ENCODE data around the gene FMNL2.

FMNL2 gene

DNA sequence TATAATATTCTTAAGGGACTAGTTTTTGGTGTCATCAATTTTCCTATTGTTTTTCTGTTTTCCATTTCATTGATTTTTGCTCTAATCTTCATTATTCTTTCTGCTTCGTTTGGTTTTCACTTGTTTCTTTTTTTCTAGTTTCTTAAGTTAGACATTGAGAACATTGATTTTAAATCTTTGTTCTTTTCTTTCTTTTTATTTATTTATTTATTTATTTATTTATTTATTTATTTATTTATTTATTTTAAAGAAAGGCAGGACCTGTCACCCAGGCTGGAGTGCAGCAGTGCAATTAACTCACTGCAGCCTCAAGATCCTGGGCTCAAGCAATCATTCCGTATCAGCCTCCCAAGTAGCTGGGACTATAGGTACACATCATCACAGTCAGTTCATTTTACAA lies 7.0 kb upstream of the FMNL2 start:
- Histone ChIP-seq H3K79me2 (ENCODE audit: insufficient read depth, low read length) (no peaks in the 10 kb centered on the region), H2AFZ (ENCODE audit: low read length) (no peak overlapping the region), H3K9me2 (ENCODE audit: low read depth, low read length) (no peaks in the 10 kb centered on the region), H3K4me2 (ENCODE audit: low read length) (no peak overlapping the region), H3K9me3 (ENCODE audit: low read length) (no peaks in the 10 kb centered on the region), H3K36me3 (ENCODE audit: insufficient read depth, low read length) (no peaks in the 10 kb centered on the region), H3F3A (ENCODE audit: insufficient read depth, low read length) (no peaks in the 10 kb centered on the region), H3K4me3 (ENCODE audit: low read depth, low read length, poor library complexity, severe bottlenecking) (no peak overlapping the region), H3K27ac (ENCODE audit: low read depth, low read length, poor library complexity, severe bottlenecking) (no peak overlapping the region), H3K9ac (ENCODE audit: low read length) (no peak overlapping the region), H3K27me3 (ENCODE audit: insufficient read depth, low read length) (no peaks in the 10 kb centered on the region), H4K20me1 (ENCODE audit: insufficient read depth, low read length) (no peaks in the 10 kb centered on the region), H3K4me1 (ENCODE audit: insufficient read depth, low read length, severe bottlenecking) (no peaks in the 10 kb centered on the region)
- TF ChIP-seq, protein P1, sequence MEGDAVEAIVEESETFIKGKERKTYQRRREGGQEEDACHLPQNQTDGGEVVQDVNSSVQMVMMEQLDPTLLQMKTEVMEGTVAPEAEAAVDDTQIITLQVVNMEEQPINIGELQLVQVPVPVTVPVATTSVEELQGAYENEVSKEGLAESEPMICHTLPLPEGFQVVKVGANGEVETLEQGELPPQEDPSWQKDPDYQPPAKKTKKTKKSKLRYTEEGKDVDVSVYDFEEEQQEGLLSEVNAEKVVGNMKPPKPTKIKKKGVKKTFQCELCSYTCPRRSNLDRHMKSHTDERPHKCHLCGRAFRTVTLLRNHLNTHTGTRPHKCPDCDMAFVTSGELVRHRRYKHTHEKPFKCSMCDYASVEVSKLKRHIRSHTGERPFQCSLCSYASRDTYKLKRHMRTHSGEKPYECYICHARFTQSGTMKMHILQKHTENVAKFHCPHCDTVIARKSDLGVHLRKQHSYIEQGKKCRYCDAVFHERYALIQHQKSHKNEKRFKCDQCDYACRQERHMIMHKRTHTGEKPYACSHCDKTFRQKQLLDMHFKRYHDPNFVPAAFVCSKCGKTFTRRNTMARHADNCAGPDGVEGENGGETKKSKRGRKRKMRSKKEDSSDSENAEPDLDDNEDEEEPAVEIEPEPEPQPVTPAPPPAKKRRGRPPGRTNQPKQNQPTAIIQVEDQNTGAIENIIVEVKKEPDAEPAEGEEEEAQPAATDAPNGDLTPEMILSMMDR (IDR thresholded peaks at IDR 0.05; ENCODE audit: low read length): no peak
- no peak for TF ChIP-seq EZH2 (IDR thresholded peaks at IDR 0.05; ENCODE audit: borderline replicate concordance, low read length)

DNA sequence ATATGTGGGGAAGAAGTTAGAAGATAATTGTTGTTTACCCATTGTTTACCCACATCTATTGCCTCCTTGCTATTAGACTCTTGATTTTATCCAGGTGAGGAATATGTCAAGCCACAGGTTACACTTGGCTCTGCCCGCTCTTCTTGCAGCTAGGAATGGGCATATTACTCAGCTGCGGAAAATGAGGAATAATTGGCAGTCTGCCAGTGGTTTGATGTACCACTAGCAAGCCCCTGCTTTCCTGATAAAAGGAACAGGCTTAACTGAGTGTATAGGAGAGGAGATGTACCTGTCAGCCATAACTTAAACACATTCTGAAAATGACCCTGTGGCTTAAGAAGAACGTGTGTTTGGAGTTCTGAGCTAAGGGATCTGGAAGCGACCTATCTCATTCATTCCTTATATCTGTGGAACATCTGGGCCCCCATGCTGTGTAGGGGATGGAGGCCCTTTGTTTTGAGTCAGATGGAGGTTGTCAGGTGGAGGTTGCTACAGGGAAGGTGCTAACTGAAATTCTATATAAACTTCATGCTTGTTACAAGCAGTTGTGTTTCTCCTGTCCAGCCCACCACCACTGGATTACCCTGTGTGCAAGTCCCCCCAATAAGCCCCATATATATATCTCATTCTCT lies 4.6 kb upstream of the FMNL2 start:
- Histone ChIP-seq H3K9me3 (ENCODE audit: low read length) (no peaks in the 10 kb centered on the region), H3F3A (ENCODE audit: insufficient read depth, low read length) (no peaks in the 10 kb centered on the region), H3K9me2 (ENCODE audit: low read depth, low read length) (no peaks in the 10 kb centered on the region), H3K79me2 (ENCODE audit: insufficient read depth, low read length) (no peaks in the 10 kb centered on the region), H4K20me1 (ENCODE audit: insufficient read depth, low read length) (no peaks in the 10 kb centered on the region), H3K4me1 (ENCODE audit: insufficient read depth, low read length, severe bottlenecking) (peaks cover 4% of the 10 kb centered on the region), H3K9ac (ENCODE audit: low read length) (no peak overlapping the region), H3K27me3 (ENCODE audit: insufficient read depth, low read length) (no peaks in the 10 kb centered on the region), H2AFZ (ENCODE audit: low read length) (no peak overlapping the region), H3K4me3 (ENCODE audit: low read depth, low read length, poor library complexity, severe bottlenecking) (no peak overlapping the region), H3K4me2 (ENCODE audit: low read length) (no peak overlapping the region), H3K36me3 (ENCODE audit: insufficient read depth, low read length) (no peaks in the 10 kb centered on the region), H3K27ac (ENCODE audit: low read depth, low read length, poor library complexity, severe bottlenecking) (no peak overlapping the region)
- TF ChIP-seq, protein P1 (IDR thresholded peaks at IDR 0.05; ENCODE audit: low read length): no peak

DNA sequence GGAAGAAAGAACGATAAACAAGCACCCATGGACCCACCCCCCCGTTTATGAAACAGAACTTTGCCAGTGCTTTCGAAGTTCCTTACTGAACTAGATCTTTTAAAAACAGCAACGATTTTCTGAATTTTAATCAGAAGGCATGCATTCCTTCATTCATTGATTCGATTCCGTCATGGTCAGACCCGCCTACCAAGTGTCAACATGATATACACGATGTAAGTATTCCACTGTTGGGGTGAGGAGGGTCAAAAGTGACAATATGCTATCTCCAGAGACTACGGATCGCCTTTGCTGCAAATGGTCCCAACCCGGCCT lies 316 bp upstream of the FMNL2 start:
- no peak overlapping the region for H3K27ac ChIP-seq (ENCODE audit: low read depth, low read length, poor library complexity, severe bottlenecking)

More for the DNA sequence above, 316 bp upstream of the FMNL2 start:
- Histone ChIP-seq H3K9ac (ENCODE audit: low read length) (peak overlapping the region; percentile 27; the same call in 1 of the 2 replicates), H3K79me2 (ENCODE audit: insufficient read depth, low read length) (no peaks in the 10 kb centered on the region), H3F3A (ENCODE audit: insufficient read depth, low read length) (no peaks in the 10 kb centered on the region), H3K4me1 (ENCODE audit: insufficient read depth, low read length, severe bottlenecking) (peaks cover 8% of the 10 kb centered on the region), H3K4me2 (ENCODE audit: low read length) (peak overlapping the region; percentile 73), H3K27me3 (ENCODE audit: insufficient read depth, low read length) (no peaks in the 10 kb centered on the region), H4K20me1 (ENCODE audit: insufficient read depth, low read length) (no peaks in the 10 kb centered on the region), H2AFZ (ENCODE audit: low read length) (peak overlapping the region; percentile 99), H3K36me3 (ENCODE audit: insufficient read depth, low read length) (no peaks in the 10 kb centered on the region), H3K4me3 (ENCODE audit: low read depth, low read length, poor library complexity, severe bottlenecking) (peak overlapping the region; percentile 67), H3K9me2 (ENCODE audit: low read depth, low read length) (no peaks in the 10 kb centered on the region), H3K9me3 (ENCODE audit: low read length) (no peaks in the 10 kb centered on the region)
- no peak for TF ChIP-seq EZH2 (IDR thresholded peaks at IDR 0.05; ENCODE audit: borderline replicate concordance, low read length)
- TF ChIP-seq, protein P1 (IDR thresholded peaks at IDR 0.05; ENCODE audit: low read length): no peak
